H9 (cell line): ENCODE data around the gene LHFPL2. TPM values are rescaled to one million over a fixed set of nuclear protein-coding genes. Genes with fewer than 3 reads are reported as not detected.

Experiments used
- DNase-seq: peaks from one replicate; pipeline ENCODE4 v3.0.0-alpha.2; 2017
- H2AFZ ChIP-seq: one replicate; pipeline ENCODE4 v1.6.1; 2013; ENCODE audit warnings: mild to moderate bottlenecking, low read length, control low read depth, moderate library complexity
- H2AK5ac ChIP-seq: 2 replicates; pipeline ENCODE4 v1.6.1; 2013; ENCODE audit warnings: low read length, control low read depth, mixed read lengths; ENCODE audit not compliant: insufficient read length
- H2BK120ac ChIP-seq: one replicate; pipeline ENCODE4 v1.6.1; 2013; ENCODE audit warnings: low read depth, mild to moderate bottlenecking, low read length, control low read depth, inconsistent platforms; ENCODE audit not compliant: poor library complexity, severe bottlenecking
- H2BK12ac ChIP-seq: 2 replicates; pipeline ENCODE4 v1.6.1; 2013; ENCODE audit warnings: low read length, control low read depth, mixed read lengths, low read depth; ENCODE audit not compliant: insufficient read length
- H2BK15ac ChIP-seq: 2 replicates; pipeline ENCODE4 v1.6.1; 2013; ENCODE audit warnings: low read depth, low read length, control low read depth
- H2BK20ac ChIP-seq: one replicate; pipeline ENCODE4 v1.6.1; 2013; ENCODE audit warnings: low read depth, mild to moderate bottlenecking, low read length, control low read depth, inconsistent platforms; ENCODE audit not compliant: poor library complexity, severe bottlenecking
- H2BK5ac ChIP-seq: 2 replicates; pipeline ENCODE4 v1.6.1; 2013; ENCODE audit warnings: low read length, control low read depth, mixed read lengths; ENCODE audit not compliant: insufficient read length
- H3K14ac ChIP-seq: 2 replicates; pipeline ENCODE4 v1.6.1; 2013; ENCODE audit warnings: low read length, control low read depth; ENCODE audit not compliant: insufficient read depth
- H3K18ac ChIP-seq: 2 replicates; pipeline ENCODE4 v1.6.1; 2013; ENCODE audit warnings: low read depth, mild to moderate bottlenecking, mixed read lengths, low read length, control low read depth; ENCODE audit not compliant: insufficient read length
- H3K23ac ChIP-seq: 2 replicates; pipeline ENCODE4 v1.6.1; 2013; ENCODE audit warnings: low read length, control low read depth, mixed read lengths, low read depth; ENCODE audit not compliant: insufficient read length
- H3K23me2 ChIP-seq: 2 replicates; pipeline ENCODE4 v1.6.1; 2013; ENCODE audit warnings: low read depth, mild to moderate bottlenecking, mixed read lengths, low read length, control low read depth; ENCODE audit not compliant: insufficient read length, poor library complexity, severe bottlenecking
- H3K27ac ChIP-seq: 2 replicates; pipeline ENCODE4 v1.5.1; 2013; ENCODE audit warnings: low read length, control low read depth, mixed read lengths, low read depth; ENCODE audit not compliant: insufficient read length
- H3K27me3 ChIP-seq: 2 replicates; pipeline ENCODE4 v1.6.1; 2013; ENCODE audit warnings: low read length, control low read depth, inconsistent platforms; ENCODE audit not compliant: insufficient read depth
- H3K4ac ChIP-seq: 2 replicates; pipeline ENCODE4 v1.6.1; 2013; ENCODE audit warnings: low read depth, mild to moderate bottlenecking, control low read depth, inconsistent platforms, low read length, moderate library complexity
- H3K4me1 ChIP-seq: 2 replicates; pipeline ENCODE4 v1.6.1; 2013; ENCODE audit warnings: low read length, control low read depth, inconsistent platforms; ENCODE audit not compliant: insufficient read depth
- H3K4me2 ChIP-seq: 2 replicates; pipeline ENCODE4 v1.6.1; 2013; ENCODE audit warnings: low read length, control low read depth, mixed read lengths; ENCODE audit not compliant: insufficient read length, insufficient read depth
- H3K56ac ChIP-seq: 2 replicates; pipeline ENCODE4 v1.6.1; 2013; ENCODE audit warnings: low read depth, mild to moderate bottlenecking, mixed read lengths, low read length, control low read depth; ENCODE audit not compliant: insufficient read length
- H3K79me1 ChIP-seq: 2 replicates; pipeline ENCODE4 v1.6.1; 2013; ENCODE audit warnings: low read depth, mild to moderate bottlenecking, moderate library complexity, low read length, control low read depth, inconsistent platforms; ENCODE audit not compliant: insufficient read depth, poor library complexity, severe bottlenecking
- H3K79me2 ChIP-seq: 2 replicates; pipeline ENCODE4 v1.6.1; 2013; ENCODE audit warnings: low read length, control low read depth, inconsistent platforms; ENCODE audit not compliant: insufficient read depth
- H3K9ac ChIP-seq: 2 replicates; pipeline ENCODE4 v1.6.1; 2013; ENCODE audit warnings: low read length, control low read depth, mixed read lengths; ENCODE audit not compliant: insufficient read length; ENCODE audit errors: extremely low read depth
- H3K9me3 ChIP-seq: one replicate; pipeline ENCODE4 v1.6.1; 2013; ENCODE audit warnings: low read depth, low read length, inconsistent platforms; ENCODE audit not compliant: control insufficient read depth
- H3T11ph ChIP-seq: one replicate; pipeline ENCODE4 v1.6.1; 2013; ENCODE audit warnings: mild to moderate bottlenecking, low read length, control low read depth, inconsistent platforms
- H4K20me1 ChIP-seq: one replicate; pipeline ENCODE4 v1.6.1; 2013; ENCODE audit not compliant: control insufficient read depth, insufficient read length, insufficient read depth
- H4K5ac ChIP-seq: 2 replicates; pipeline ENCODE4 v1.6.1; 2013; ENCODE audit warnings: low read depth, mild to moderate bottlenecking, mixed read lengths, low read length, control low read depth; ENCODE audit not compliant: insufficient read length
- H4K8ac ChIP-seq: replicated peaks from 2 replicates; pipeline ENCODE4 v1.6.1; 2013; ENCODE audit warnings: low read length, control low read depth, mixed read lengths, low read depth; ENCODE audit not compliant: insufficient read length
- H4K91ac ChIP-seq: 2 replicates; pipeline ENCODE4 v1.6.1; 2013; ENCODE audit warnings: low read depth, mild to moderate bottlenecking, moderate library complexity, mixed read lengths, low read length, control low read depth; ENCODE audit not compliant: insufficient read length
- H3K27ac Mint-ChIP-seq, 3 experiments: 2 replicates in 2 of 3; 3 replicates in 1 of 3; pipeline ENCODE4 v1.8.0; 2020 to 2021; ENCODE audit warnings: mixed read lengths in 3 of 3, mild to moderate bottlenecking in 1 of 3, moderate library complexity in 1 of 3
- H3K27me3 Mint-ChIP-seq: 2 replicates; pipeline ENCODE4 v1.8.0; 2021; ENCODE audit warnings: low read depth, mild to moderate bottlenecking, moderate library complexity, mixed read lengths
- H3K36me3 Mint-ChIP-seq, 3 experiments: 2 replicates in 2 of 3; 3 replicates in 1 of 3; pipeline ENCODE4 v1.8.0; 2020 to 2021; ENCODE audit warnings: low read depth in 3 of 3, mixed read lengths in 3 of 3; ENCODE audit not compliant: insufficient read depth in 1 of 3
- H3K4me1 Mint-ChIP-seq, 2 experiments: 2 replicates each; pipeline ENCODE4 v1.8.0; 2020; ENCODE audit warnings: mixed read lengths in 2 of 2
- H3K4me3 Mint-ChIP-seq, 2 experiments: 2 replicates in 1 of 2; 3 replicates in 1 of 2; pipeline ENCODE4 v1.8.0; 2020 to 2021; ENCODE audit warnings: mild to moderate bottlenecking in 2 of 2, mixed read lengths in 2 of 2, moderate library complexity in 1 of 2
- H3K9me3 Mint-ChIP-seq, 2 experiments: 2 replicates in 1 of 2; 3 replicates in 1 of 2; pipeline ENCODE4 v1.8.0; 2020; ENCODE audit warnings: mild to moderate bottlenecking in 2 of 2, mixed read lengths in 2 of 2, moderate library complexity in 1 of 2
- WGBS: extraction: QIAGEN DNeasy Blood & Tissue Kit; methylation state at CpG from one replicate; pipeline ENCODE4 v1.1.7; 2013; ENCODE audit warnings: missing lambda C conversion rate, low lambda C conversion rate, mixed read lengths; ENCODE audit not compliant: insufficient read length; ENCODE audit errors: extremely low coverage; 5-methylcytosine and 5-hydroxymethylcytosine counted together
- total RNA-seq: library from RNA; stranded (reverse); gene quantifications from 2 replicates; pipeline ENCODE4 v1.2.1, GENCODE V29; 2021
- TF ChIP-seq, protein P1 (sequence below): fragments of 200-600 bp; sonication (generic); conservative IDR thresholded peaks from 3 replicates; pipeline ENCODE4 v1.8.0; 2021; ENCODE audit warnings: antibody characterized with exemption, mild to moderate bottlenecking

The LHFPL2 gene
- total RNA-seq, 1 experiment from 2014 or later = 26.3 TPM

DNA sequence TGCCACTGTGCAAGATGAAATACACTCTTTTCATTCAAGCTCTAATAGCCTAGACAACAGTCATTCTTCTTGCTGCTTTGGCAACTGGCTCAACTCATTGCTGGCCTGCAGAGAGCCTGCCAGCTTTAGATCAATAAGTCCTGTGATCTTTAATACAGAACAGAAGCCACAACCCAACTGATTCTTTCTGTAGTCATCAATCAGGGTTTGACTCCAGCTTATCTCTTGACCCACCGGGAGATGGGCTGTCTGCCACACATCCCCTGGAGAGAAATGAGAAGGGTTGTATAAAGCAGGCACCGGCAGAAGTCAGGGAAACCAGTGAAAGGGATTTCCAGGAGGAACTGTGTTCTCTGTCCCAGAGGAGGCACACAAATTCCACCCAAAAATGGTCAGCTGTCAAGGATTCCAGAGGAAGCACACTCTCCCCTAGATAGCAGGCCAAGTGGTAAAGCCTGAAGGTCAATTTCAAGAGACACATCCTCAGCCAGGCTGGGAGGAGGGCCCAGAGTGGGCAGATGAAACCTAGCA, 24.5 kb downstream of the LHFPL2 start:
- Histone ChIP-seq H3K18ac (no peak overlapping the region), H3K14ac (no peak overlapping the region), H3K4me2 (no peak overlapping the region), H2BK5ac (no peak overlapping the region), H2BK15ac (no peak overlapping the region), H3K9ac (no peak overlapping the region), H4K5ac (no peak overlapping the region), H3K9me3 (peaks cover 9% of the 10 kb centered on the region), H3K27ac (no peak overlapping the region), H2BK120ac (no peak overlapping the region), H2BK20ac (no peak overlapping the region), H2BK12ac (no peak overlapping the region), H3T11ph (no peak overlapping the region), H3K56ac (no peak overlapping the region), H4K8ac (no peak overlapping the region), H3K27me3 (no peaks in the 10 kb centered on the region), H3K23ac (no peak overlapping the region), H3K79me2 (peaks cover 23% of the 10 kb centered on the region; the same call in 1 of the 2 replicates), H3K79me1 (peaks cover 4% of the 10 kb centered on the region), H3K23me2 (no peaks in the 10 kb centered on the region), H3K4me1 (no peaks in the 10 kb centered on the region), H2AFZ (no peak overlapping the region), H2AK5ac (no peak overlapping the region), H3K4ac (no peak overlapping the region), H4K20me1 (no peaks in the 10 kb centered on the region), H4K91ac (no peak overlapping the region)
- DNase-seq = no peak
- Mint-ChIP-seq H3K36me3 (peaks cover 51 to 62% (median 52%) of the 10 kb centered on the region in 3 experiments), H3K9me3 (peaks cover 14 to 22% of the 10 kb centered on the region in 2 experiments), H3K4me1 (peaks cover 5 to 12% of the 10 kb centered on the region in 2 experiments), H3K4me3 (no peak overlapping the region), H3K27me3 (no peaks in the 10 kb centered on the region), H3K27ac (peak overlapping the region in 2 of 3 experiments; percentile 61 to 78; a peak in 3 of 7 replicates)
- TF ChIP-seq, protein P1, sequence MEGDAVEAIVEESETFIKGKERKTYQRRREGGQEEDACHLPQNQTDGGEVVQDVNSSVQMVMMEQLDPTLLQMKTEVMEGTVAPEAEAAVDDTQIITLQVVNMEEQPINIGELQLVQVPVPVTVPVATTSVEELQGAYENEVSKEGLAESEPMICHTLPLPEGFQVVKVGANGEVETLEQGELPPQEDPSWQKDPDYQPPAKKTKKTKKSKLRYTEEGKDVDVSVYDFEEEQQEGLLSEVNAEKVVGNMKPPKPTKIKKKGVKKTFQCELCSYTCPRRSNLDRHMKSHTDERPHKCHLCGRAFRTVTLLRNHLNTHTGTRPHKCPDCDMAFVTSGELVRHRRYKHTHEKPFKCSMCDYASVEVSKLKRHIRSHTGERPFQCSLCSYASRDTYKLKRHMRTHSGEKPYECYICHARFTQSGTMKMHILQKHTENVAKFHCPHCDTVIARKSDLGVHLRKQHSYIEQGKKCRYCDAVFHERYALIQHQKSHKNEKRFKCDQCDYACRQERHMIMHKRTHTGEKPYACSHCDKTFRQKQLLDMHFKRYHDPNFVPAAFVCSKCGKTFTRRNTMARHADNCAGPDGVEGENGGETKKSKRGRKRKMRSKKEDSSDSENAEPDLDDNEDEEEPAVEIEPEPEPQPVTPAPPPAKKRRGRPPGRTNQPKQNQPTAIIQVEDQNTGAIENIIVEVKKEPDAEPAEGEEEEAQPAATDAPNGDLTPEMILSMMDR = no peak
- WGBS = no CpG with 5 or more reads among the region's 2 CpGs
